ENCODE data around the gene PRSS57. TPM values are rescaled to one million over a fixed set of nuclear protein-coding genes. Genes with fewer than 3 reads are reported as not detected.

The PRSS57 gene
- total RNA-seq, 4 donors from 2014 or later = not detected

- H3K4me3 ChIP-seq = peak overlapping the region in 3 of 4 donors; percentile 20 to 90 (median 68)
- 70 to 74% methylated on average over 35 to 46 of the region's 54 CpGs for WGBS, 2 donors
- TF ChIP-seq EP300 (IDR thresholded peaks at IDR 0.05) = no peak
- TF ChIP-seq CTCF (IDR thresholded peaks at IDR 0.05) = no peak
- no peak for TF ChIP-seq POLR2A (IDR thresholded peaks at IDR 0.05)
- DNase-seq (ENCODE audit: low spot score in 2 of 2) = peak in 1 of 2 donors; percentile 91
- H3K4me1 ChIP-seq = peaks cover 0 to 48% (median 21%) of the 10 kb centered on the region in 4 donors
- H3K9me3 ChIP-seq = no peaks in the 10 kb centered on the region
- peak overlapping the region; percentile 94 to 99 (median 98) for H3K27ac ChIP-seq
- H3K27me3 ChIP-seq = no peaks in the 10 kb centered on the region
- peaks cover 0 to 20% (median 0%) of the 10 kb centered on the region in 3 donors for H3K36me3 ChIP-seq
Measured at GRCh38 chr19:681029-682019, 13.9 kb downstream of the PRSS57 start.

GRCh38 chr19:680287-681028 lies 14.8 kb downstream of the PRSS57 start:
- H3K36me3 ChIP-seq = peaks cover 0 to 20% (median 0%) of the 10 kb centered on the region in 3 donors
- H3K27me3 ChIP-seq = no peaks in the 10 kb centered on the region
- 0% methylated on average over 14 to 16 of the region's 70 CpGs for WGBS, 2 donors
- no peaks in the 10 kb centered on the region for H3K9me3 ChIP-seq
- H3K27ac ChIP-seq = peak overlapping the region; percentile 94 to 99 (median 99)
- TF ChIP-seq POLR2A (IDR thresholded peaks at IDR 0.05) = peak; percentile 87 to 95
- peak; percentile 47 to 86 (median 71) for TF ChIP-seq CTCF (IDR thresholded peaks at IDR 0.05)
- peak; percentile 66 to 80 for TF ChIP-seq EP300 (IDR thresholded peaks at IDR 0.05)
- peak; percentile 99 to 100 for DNase-seq (ENCODE audit: low spot score in 2 of 2)
- peak overlapping the region; percentile 60 to 90 (median 74) for H3K4me3 ChIP-seq
- peaks cover 0 to 50% (median 27%) of the 10 kb centered on the region in 4 donors for H3K4me1 ChIP-seq

- Histone ChIP-seq H3K27ac (peak overlapping the region; percentile 94 to 99 (median 99)), H3K4me1 (peaks cover 0 to 53% (median 35%) of the 10 kb centered on the region in 4 donors), H3K9me3 (no peaks in the 10 kb centered on the region), H3K4me3 (peak overlapping the region; percentile 60 to 90 (median 74)), H3K36me3 (peaks cover 0 to 20% (median 0%) of the 10 kb centered on the region in 3 donors), H3K27me3 (no peaks in the 10 kb centered on the region)
- WGBS, 2 donors = 4 to 14% methylated on average over 14 to 29 of the region's 69 CpGs
- peak; percentile 41 to 59 for DNase-seq (ENCODE audit: low spot score in 2 of 2)
- no peak for TF ChIP-seq CTCF (IDR thresholded peaks at IDR 0.05)
- TF ChIP-seq EP300 (IDR thresholded peaks at IDR 0.05) = peak; percentile 74 to 88
Measured at GRCh38 chr19:679418-680286, 15.6 kb downstream of the PRSS57 start.

GRCh38 chr19:678791-679388 lies 16.4 kb downstream of the PRSS57 start:
- TF ChIP-seq CTCF (IDR thresholded peaks at IDR 0.05) = no peak
- TF ChIP-seq POLR2A (IDR thresholded peaks at IDR 0.05) = no peak
- TF ChIP-seq EP300 (IDR thresholded peaks at IDR 0.05) = no peak

More at GRCh38 chr19:678791-679388, 16.4 kb downstream of the PRSS57 start:
- H3K4me1 ChIP-seq = peaks cover 0 to 61% (median 42%) of the 10 kb centered on the region in 4 donors
- peaks cover 0 to 20% (median 0%) of the 10 kb centered on the region in 3 donors for H3K36me3 ChIP-seq
- DNase-seq (ENCODE audit: low spot score in 2 of 2) = no peak
- 74 to 82% methylated on average over 5 to 16 of the region's 16 CpGs for WGBS, 2 donors
- peak overlapping the region; percentile 60 to 90 (median 74) for H3K4me3 ChIP-seq
- H3K27ac ChIP-seq = peak overlapping the region; percentile 94 to 99 (median 99)
- H3K27me3 ChIP-seq = no peaks in the 10 kb centered on the region
- H3K9me3 ChIP-seq = no peaks in the 10 kb centered on the region

Measured in tibial nerve (tissue), 4 donors.